HepG2 (cell line): ENCODE results near the gene S100A6. TPM values are rescaled to one million over a fixed set of nuclear protein-coding genes. Genes with fewer than 3 reads are reported as not detected.

ENCODE experiments used
- ATAC-seq: fragments of 200-7000 bp; cut with Tn5 transposase; 3 replicates; pipeline ENCODE4 v1.9.1; 2020; ENCODE audit warnings: mild to moderate bottlenecking, moderate library complexity
- BruUV-seq: library from RNA; stranded (reverse); fragments of 400-500 nt; replicated peaks from 2 replicates; lab custom pipeline; 2021; lab: Mats Ljungman, UMichigan
- CTCF ChIA-PET: fragments of 300-600 bp; formaldehyde crosslinking; extraction: SDS; loops from one replicate; lab custom pipeline; 2021; ENCODE audit warnings: low total read pairs, inconsistent platforms, low intra/inter-chr PET ratio; lab: Yijun Ruan, JAX
- POLR2A ChIA-PET: fragments of 350-600 bp; sonication (Branson Sonifier 250); formaldehyde crosslinking; loops from one replicate; lab custom pipeline; 2020; ENCODE audit warnings: antibody characterized with exemption, inconsistent platforms; lab: Yijun Ruan, JAX
- DNase-seq: peaks from one replicate; pipeline ENCODE4 v3.0.0-alpha.2; 2015; ENCODE audit warnings: low spot score
- FAIRE-seq: peaks from 3 replicates; lab custom pipeline; 2011; peaks lifted over from hg19 to GRCh38; lab: Jason Lieb, UNC
- H2AFZ ChIP-seq: one replicate; pipeline ENCODE4 v1.6.1; 2011; ENCODE audit warnings: low read length, inconsistent platforms
- H3K27ac ChIP-seq: fragments of 300-600 bp; 3 replicates; pipeline ENCODE4 v1.8.0; 2011; ENCODE audit warnings: mixed run types, mild to moderate bottlenecking, mixed read lengths, low read length, inconsistent platforms; ENCODE audit not compliant: insufficient read depth; ENCODE audit errors: extremely low read length
- H3K27me3 ChIP-seq, 2 experiments: fragments of 200-600 bp in 1 of 2; 2 replicates in 1 of 2; 3 replicates in 1 of 2; pipeline versions ENCODE4 v1.6.0 to v1.8.0; 2011; ENCODE audit warnings: low read length in 2 of 2, mild to moderate bottlenecking in 2 of 2, moderate library complexity in 2 of 2, inconsistent platforms in 1 of 2; ENCODE audit not compliant: insufficient read depth in 2 of 2, control insufficient read depth in 1 of 2
- H3K36me3 ChIP-seq, 2 experiments: fragments of 200-600 bp in 1 of 2; replicated peaks in 1 of 2; 2 replicates in 1 of 2; 3 replicates in 1 of 2; pipeline versions ENCODE4 v1.5.1 to v1.8.0; 2011; ENCODE audit warnings: low read length in 2 of 2, inconsistent platforms in 1 of 2; ENCODE audit not compliant: insufficient read depth in 2 of 2, control insufficient read depth in 1 of 2
- H3K4me1 ChIP-seq: 2 replicates; pipeline ENCODE4 v1.5.1; 2012; ENCODE audit warnings: low read length, inconsistent platforms; ENCODE audit not compliant: insufficient read depth
- H3K4me2 ChIP-seq: 2 replicates; pipeline ENCODE4 v1.6.0; 2011; ENCODE audit warnings: low read depth, low read length, inconsistent platforms
- H3K4me3 ChIP-seq, 3 experiments: fragments of 200-600 bp in 1 of 3; sonication (generic), shearing (Covaris generic) in 1 of 3; replicated peaks in 1 of 3; 2 replicates each; pipeline ENCODE4 v1.5.1; 2011 to 2016; ENCODE audit warnings: low read length in 3 of 3, inconsistent platforms in 2 of 3, low read depth in 2 of 3, mild to moderate bottlenecking in 2 of 3, control low read depth in 1 of 3, mixed read lengths in 1 of 3; ENCODE audit not compliant: insufficient read depth in 1 of 3
- H3K79me2 ChIP-seq: one replicate; pipeline ENCODE4 v1.6.1; 2011; ENCODE audit warnings: low read length, inconsistent platforms; ENCODE audit not compliant: insufficient read depth
- H3K9ac ChIP-seq: 2 replicates; pipeline ENCODE4 v1.6.0; 2011; ENCODE audit warnings: mild to moderate bottlenecking, low read depth, low read length, inconsistent platforms; ENCODE audit not compliant: insufficient read depth
- H3K9me3 ChIP-seq: 2 replicates; pipeline ENCODE4 v1.5.1; 2012; ENCODE audit warnings: mild to moderate bottlenecking, low read length
- H4K20me1 ChIP-seq: 2 replicates; pipeline ENCODE4 v1.6.0; 2011; ENCODE audit warnings: inconsistent platforms, mild to moderate bottlenecking, low read length, moderate library complexity; ENCODE audit not compliant: insufficient read depth
- ARID4A ChIP-seq: sonication (generic); formaldehyde crosslinking; IDR thresholded peaks from 2 replicates; pipeline ENCODE4 v1.5.0; 2020; ENCODE audit warnings: mild to moderate bottlenecking, missing genetic modification reagents, borderline replicate concordance
- ATRX ChIP-seq: sonication (generic); formaldehyde crosslinking; IDR thresholded peaks from 2 replicates; pipeline ENCODE4 v1.4.0; 2020; ENCODE audit warnings: missing genetic modification reagents, borderline replicate concordance
- FOXA3 ChIP-seq: IDR thresholded peaks from 2 replicates; pipeline ENCODE4 v1.6.1; 2016; ENCODE audit warnings: missing genetic modification reagents, missing compliant biosample characterization
- HOXA3 ChIP-seq: sonication (generic); formaldehyde crosslinking; IDR thresholded peaks from 2 replicates; pipeline ENCODE4 v1.5.0; 2020; ENCODE audit warnings: missing genetic modification reagents
- KDM3A ChIP-seq: IDR thresholded peaks from 2 replicates; pipeline ENCODE4 v1.6.1; 2018; ENCODE audit warnings: low read depth, missing compliant biosample characterization
- RAD51 ChIP-seq: fragments of 450-650 bp; IDR thresholded peaks from 2 replicates; pipeline ENCODE4 v1.6.1; 2016; ENCODE audit warnings: borderline replicate concordance
- RXRA ChIP-seq: sonication (generic); formaldehyde crosslinking; IDR thresholded peaks from 2 replicates; pipeline ENCODE4 v1.5.1; 2020; ENCODE audit warnings: missing genetic modification reagents
- SMC3 ChIP-seq: IDR thresholded peaks from 2 replicates; pipeline ENCODE4 v1.6.1; 2011; ENCODE audit warnings: low read length, improper control_type of control experiment
- TFDP1 ChIP-seq: IDR thresholded peaks from 2 replicates; pipeline ENCODE4 v1.6.1; 2016; ENCODE audit warnings: missing compliant biosample characterization, missing genetic modification reagents, borderline replicate concordance
- U2AF1 ChIP-seq: fragments of 200-400 bp; formaldehyde crosslinking; optimal IDR thresholded peaks from 2 replicates; pipeline ENCODE3; 2017; ENCODE audit warnings: mild to moderate bottlenecking, low read depth, low read length
- ZNF264 ChIP-seq: sonication (generic); formaldehyde crosslinking; IDR thresholded peaks from 2 replicates; pipeline ENCODE4 v1.4.0; 2020; ENCODE audit warnings: missing genetic modification reagents
- ZNF766 ChIP-seq: sonication (generic); formaldehyde crosslinking; IDR thresholded peaks from 2 replicates; pipeline ENCODE4 v1.5.0; 2020; ENCODE audit warnings: missing genetic modification reagents, borderline replicate concordance
- ZNF775 ChIP-seq: sonication (generic); formaldehyde crosslinking; IDR thresholded peaks from 2 replicates; pipeline ENCODE4 v1.4.0; 2020; ENCODE audit warnings: missing genetic modification reagents, mild to moderate bottlenecking, moderate library complexity, borderline replicate concordance
- WGBS: methylation state at CpG from one replicate; pipeline ENCODE4 v1.1.6; 2017; ENCODE audit warnings: low lambda C conversion rate; 5-methylcytosine and 5-hydroxymethylcytosine counted together
- in situ Hi-C: cut with HindIII; loops from 2 replicates; pipeline ENCODE4 v1.10.0; 2017; ENCODE audit warnings: low pct_unique_long_range_greater_than_20kb; ENCODE audit not compliant: extremely low pct_ligation_motif_present
- intact Hi-C: fragments of 100-400 bp; cut with micrococcal nuclease; formaldehyde crosslinking; loops from one replicate; pipeline ENCODE4 v1.10.0; 2022; ENCODE audit not compliant: unreplicated experiment
- polyA plus RNA-seq, 8 experiments: library from polyadenylated mRNA; depleted of rRNA in 3 of 8; stranded (reverse) in 7 of 8; unstranded in 1 of 8; fragments of >200 nt; fragmentation: Illumina TruSeq in 4 of 8; extraction: Trizol in 4 of 8; gene quantifications; 2 replicates each; pipeline versions ENCODE4 v1.2.1 to v1.2.3, GENCODE V29; 2011 to 2016; ENCODE audit warnings: low read depth in 4 of 8, missing spikeins in 1 of 8, mixed read lengths in 1 of 8; ENCODE audit not compliant: insufficient read depth in 1 of 8
- total RNA-seq, 5 experiments: library from RNA; depleted of rRNA; stranded (reverse); fragments of >200 nt; fragmentation: Illumina TruSeq; extraction: Trizol; gene quantifications; 2 replicates each; pipeline ENCODE4 v1.2.3, GENCODE V29; 2016; ENCODE audit warnings: low read depth in 1 of 5

Gene S100A6
- total and polyA plus RNA-seq, 2 of the 13 experiments (the other 11 are each of a cell fraction or from before 2014, with no cell fraction given), result 72.9 to 85.0 TPM

GRCh38 chr1:153495536-153495935, 40.3 kb downstream of the S100A6 start:
- CTCF ChIA-PET, result interaction anchor here (1.1 to 2.9 kb wide), 3 partner anchors 29 to 143 kb away, joined by 8 to 34 read pairs (median 16); no protein-coding TSS in a partner anchor
- POLR2A ChIA-PET, result no interaction called here
- no TSS peak for BruUV-seq
- H3K27ac ChIP-seq, result no peak overlapping the region
- TF ChIP-seq ATRX (CRISPR knock-in tag), result no peak
- no peak for TF ChIP-seq ZNF775 (CRISPR knock-in tag)
- TF ChIP-seq FOXA3 (CRISPR knock-in tag), result no peak
- no peak for TF ChIP-seq ZNF766 (CRISPR knock-in tag)
- no peak for TF ChIP-seq U2AF1
- TF ChIP-seq, all 625 proteins: peak for 0
- Histone ChIP-seq H3K4me1 (no peaks in the 10 kb centered on the region), H2AFZ (no peak overlapping the region), H3K79me2 (no peaks in the 10 kb centered on the region), H4K20me1 (no peaks in the 10 kb centered on the region), H3K4me3 (no peak overlapping the region), H3K4me2 (no peak overlapping the region), H3K9ac (no peak overlapping the region), H3K9me3 (no peaks in the 10 kb centered on the region), H3K27me3 (peaks cover 2 to 3% of the 10 kb centered on the region in 2 experiments; a peak in 2 of 5 replicates), H3K36me3 (no peaks in the 10 kb centered on the region)
- ATAC-seq (no peak), DNase-seq (no peak), FAIRE-seq (no peak)
- WGBS, result 6% methylated on average over 4 of the region's 6 CpGs
- in situ Hi-C loops (loop anchor here (5.0 kb wide), 1 partner anchor 148 kb away; the partner anchor contains the start of gene PGLYRP4), intact Hi-C loops (loop anchor here (1.0 kb wide), 2 partner anchors 30 to 143 kb away; no protein-coding TSS in a partner anchor)

DNA sequence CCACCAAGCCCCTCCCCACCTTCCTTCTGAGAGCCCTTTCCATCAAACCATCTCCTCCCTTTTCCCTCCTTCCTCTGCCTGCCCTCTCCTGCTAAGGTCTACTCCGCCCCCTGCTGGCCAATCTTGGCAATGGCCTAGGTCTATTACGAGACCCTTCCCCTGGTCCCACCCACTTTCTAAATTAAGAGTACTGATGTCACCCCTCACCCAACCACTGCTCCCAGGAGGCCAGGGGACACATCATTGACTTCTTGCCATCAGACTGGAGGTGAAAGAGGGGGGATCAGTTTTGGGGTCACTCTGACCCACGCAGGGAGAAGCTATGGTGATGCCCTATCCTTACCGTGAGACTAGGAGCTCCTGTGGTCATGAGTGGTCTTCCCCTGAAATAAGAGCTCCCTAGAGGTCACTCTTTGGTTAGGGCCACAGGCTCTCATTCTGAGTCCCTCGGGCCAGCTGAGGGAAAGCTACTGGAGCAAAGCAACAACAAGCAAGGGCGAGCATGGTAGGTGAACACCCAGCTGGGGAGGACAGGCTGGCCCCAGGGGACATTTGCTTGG, 40.7 kb downstream of the S100A6 start:
- ChIA-PET POLR2A (no interaction called here), CTCF (interaction anchor here (1.1 to 2.9 kb wide), 3 partner anchors 29 to 142 kb away, joined by 8 to 34 read pairs (median 16); no protein-coding TSS in a partner anchor)
- no peak overlapping the region for H2AFZ ChIP-seq
- no peak overlapping the region for H3K9ac ChIP-seq
- BruUV-seq, result no TSS peak
- peaks cover 3 to 5% of the 10 kb centered on the region in 2 experiments; a peak in 2 of 5 replicates for H3K27me3 ChIP-seq
- intact Hi-C loops, result loop anchor here (1.0 kb wide), 2 partner anchors 30 to 143 kb away; no protein-coding TSS in a partner anchor
- DNase-seq (peak; percentile 54), FAIRE-seq (peak; percentile 39), ATAC-seq (peak; percentile 90)
- WGBS, result 29% methylated on average over 6 of the region's 6 CpGs
- no peaks in the 10 kb centered on the region for H3K9me3 ChIP-seq
- no peak overlapping the region for H3K27ac ChIP-seq
- H3K4me1 ChIP-seq, result no peaks in the 10 kb centered on the region
- no peaks in the 10 kb centered on the region for H3K36me3 ChIP-seq
- H3K79me2 ChIP-seq, result no peaks in the 10 kb centered on the region
- H3K4me3 ChIP-seq, result no peak overlapping the region
- no peaks in the 10 kb centered on the region for H4K20me1 ChIP-seq
- in situ Hi-C loops, result loop anchor here (5.0 kb wide), 1 partner anchor 148 kb away; the partner anchor contains the start of gene PGLYRP4
- H3K4me2 ChIP-seq, result no peak overlapping the region
- TF ChIP-seq ARID4A (CRISPR knock-in tag) (no peak), RAD51 (no peak), TFDP1 (CRISPR knock-in tag) (0 out of 2 replicates have a peak, but pooled peaks have one; percentile 16), SMC3 (peak; percentile 78), KDM3A (no peak), RXRA (CRISPR knock-in tag) (no peak), ZNF264 (no peak), HOXA3 (CRISPR knock-in tag) (no peak)
